Adipose tissue (tissue), 3 donors: ENCODE results near the gene APBB2. TPM values are rescaled to one million over a fixed set of nuclear protein-coding genes. Genes with fewer than 3 reads are reported as not detected.

Experiments
- H3K27ac ChIP-seq: one replicate; pipeline ENCODE4 v1.5.1; 2013; ENCODE audit warnings: low read depth, low read length
- WGBS, 3 donors: extraction: QIAGEN DNeasy Blood & Tissue Kit; methylation state at CpG; one replicate each; pipeline ENCODE4 v1.1.7; 2013; 5-methylcytosine and 5-hydroxymethylcytosine counted together
- polyA plus RNA-seq, 3 donors: library from polyadenylated mRNA; stranded (reverse); fragments of 200-250 nt; gene quantifications; one replicate each; pipeline ENCODE4 v1.2.3, GENCODE V29; 2013
- donor health status: healthy with polysubstance abuse.
- donor health status: Bipolar disorder and iron deficiency.
- donor health status: healthy.

The APBB2 gene
- polyA plus RNA-seq, 3 donors, result 6.1 to 36.6 (median 27.3) TPM

DNA sequence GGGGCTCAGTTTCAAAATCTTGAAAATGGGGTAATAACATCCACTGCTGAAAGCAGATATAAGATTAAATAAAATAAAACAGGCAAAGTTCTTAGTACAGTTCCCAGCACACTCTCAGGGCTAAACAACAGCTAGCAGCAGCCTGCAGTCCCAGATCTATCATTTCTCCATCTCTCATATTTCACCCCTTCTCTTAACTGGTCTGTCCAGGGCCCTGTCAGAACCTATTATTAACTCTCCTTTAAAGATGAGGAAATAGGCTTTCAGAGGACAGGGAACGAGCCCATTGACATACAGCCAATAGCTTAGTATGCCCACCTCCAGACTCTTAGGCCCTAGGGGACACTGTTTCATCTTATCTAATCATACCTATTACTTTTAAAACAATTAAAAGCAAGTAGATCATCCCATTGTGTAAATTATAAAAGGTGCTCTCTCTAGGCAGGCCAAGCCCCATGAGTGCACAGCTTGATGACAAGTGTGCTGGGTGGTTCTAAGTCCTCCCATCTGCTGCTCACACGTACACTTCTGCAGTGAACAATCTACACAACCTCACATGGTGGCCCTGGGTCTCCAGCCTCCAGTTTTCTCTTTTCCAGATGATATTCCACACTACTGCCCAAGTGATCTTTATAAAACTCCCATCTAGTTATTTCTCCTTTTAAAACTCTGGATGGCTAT lies 119.0 kb downstream of the APBB2 start:
- 83 to 84% (median 84%) methylated on average over 2 of the region's 2 CpGs for WGBS, 3 donors
- no peak overlapping the region for H3K27ac ChIP-seq

DNA sequence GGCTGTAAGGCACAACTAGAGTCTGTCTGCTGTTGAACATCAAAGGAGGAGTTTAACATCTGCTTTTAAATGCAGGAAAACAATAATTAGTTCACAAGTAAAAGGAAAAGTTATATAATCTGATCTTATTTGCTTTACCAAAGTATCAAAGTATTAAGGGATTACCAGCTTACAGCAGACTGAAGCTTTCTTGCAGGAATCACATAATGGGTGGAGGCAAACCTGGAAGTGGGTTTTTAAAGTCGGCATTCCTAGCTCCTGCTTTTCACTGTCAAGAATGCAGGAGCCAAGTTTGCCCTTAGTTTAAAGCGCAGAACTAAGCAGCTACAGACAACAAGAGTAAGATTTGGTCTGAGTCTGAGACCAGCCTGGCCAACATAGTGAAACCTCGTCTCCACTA lies 122.2 kb downstream of the APBB2 start:
- 81 to 83% (median 83%) methylated on average over 3 of the region's 3 CpGs for WGBS, 3 donors
- H3K27ac ChIP-seq, result no peak overlapping the region

DNA sequence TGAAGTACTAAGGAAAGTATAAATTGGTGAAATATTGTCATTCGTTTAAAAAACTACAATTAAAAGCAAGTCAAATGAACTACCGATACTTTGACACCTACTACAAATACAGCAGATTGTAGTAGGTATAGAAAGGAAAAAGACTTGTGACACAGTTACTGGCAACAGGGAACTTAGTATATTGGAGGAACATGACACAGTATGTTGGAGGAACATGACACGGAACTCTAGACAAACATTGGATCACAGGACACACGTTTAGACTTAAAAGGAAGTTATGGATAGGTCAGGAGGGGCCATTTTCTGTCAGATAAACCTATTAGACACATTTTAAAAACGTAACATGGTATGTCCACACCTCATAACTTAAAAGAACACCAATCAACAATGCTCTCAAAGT lies 132.5 kb downstream of the APBB2 start:
- 90% methylated on average over 5 of the region's 5 CpGs for WGBS, 3 donors
- no peak overlapping the region for H3K27ac ChIP-seq

DNA sequence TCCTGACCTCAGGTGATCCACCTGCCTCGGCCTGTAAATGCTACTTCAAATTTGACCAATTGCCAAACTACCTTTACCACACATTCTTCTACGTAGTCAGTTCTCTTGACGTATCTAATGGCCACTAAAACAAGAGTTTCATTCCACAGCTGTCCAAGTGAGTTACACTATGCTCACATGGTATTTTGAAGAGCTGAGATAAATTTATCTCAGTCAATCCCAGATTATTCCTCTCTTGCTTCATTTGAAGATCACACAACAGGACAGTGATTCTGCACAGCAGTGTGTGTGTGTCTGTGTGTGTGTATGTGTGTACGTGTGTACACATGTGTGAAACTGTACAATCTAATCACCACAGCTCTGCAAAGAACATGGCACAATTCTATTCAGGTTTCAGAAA lies 133.4 kb downstream of the APBB2 start:
- 86 to 90% (median 88%) methylated on average over 4 of the region's 4 CpGs for WGBS, 3 donors
- no peak overlapping the region for H3K27ac ChIP-seq

DNA sequence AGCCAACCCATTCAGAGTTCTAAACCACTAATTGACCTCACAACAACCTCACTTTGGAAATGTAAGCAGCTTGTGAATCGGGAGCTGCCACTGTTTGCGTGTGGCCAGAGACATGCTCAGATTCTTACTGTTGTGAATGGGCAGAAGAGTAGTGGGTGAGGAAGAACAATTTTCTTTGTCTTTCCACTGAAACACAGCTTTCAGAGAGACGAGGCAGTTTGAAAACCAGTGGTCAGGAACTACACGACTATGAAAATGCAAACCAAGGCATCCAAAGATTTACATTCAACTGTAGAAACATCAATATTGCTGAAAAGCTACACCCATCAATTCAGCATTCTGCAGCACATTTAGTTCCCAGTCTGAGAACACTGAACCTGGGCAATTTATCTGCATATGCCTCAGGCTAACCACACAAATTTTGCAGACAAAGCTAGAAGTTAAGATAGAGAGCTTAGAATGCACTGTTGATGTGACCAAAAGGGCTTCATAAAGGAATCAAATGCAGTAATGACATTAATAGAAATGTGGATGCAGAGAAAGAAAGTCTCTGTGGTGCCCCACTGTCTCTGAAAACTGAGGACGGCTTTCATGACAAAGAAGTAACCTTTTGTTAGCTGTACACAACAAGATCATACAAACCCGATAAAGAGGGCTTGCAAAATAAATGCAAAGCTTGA lies 134.3 kb downstream of the APBB2 start:
- 73 to 90% (median 76%) methylated on average over 6 of the region's 6 CpGs for WGBS, 3 donors
- H3K27ac ChIP-seq, result no peak overlapping the region

DNA sequence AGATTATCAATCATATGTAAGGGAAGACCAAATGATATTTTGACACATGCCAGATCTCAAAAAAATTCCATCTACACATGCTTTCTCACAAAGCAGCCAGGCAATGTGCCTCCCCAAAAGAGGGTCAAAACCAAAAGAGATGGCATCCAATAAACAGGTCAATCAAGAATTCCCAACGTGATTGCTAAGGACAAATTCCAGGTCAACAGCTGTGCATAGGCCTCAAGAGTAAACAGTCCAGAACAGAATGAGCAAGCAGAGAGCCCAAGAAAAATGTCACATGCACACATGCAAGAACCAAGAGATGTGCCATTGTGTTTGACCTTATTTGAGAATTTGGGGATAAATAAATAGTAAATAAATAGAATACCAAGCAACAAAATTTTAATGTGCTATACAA lies 136.7 kb downstream of the APBB2 start:
- 24 to 66% (median 63%) methylated on average over 1 of the region's 1 CpG for WGBS, 3 donors
- H3K27ac ChIP-seq, result no peak overlapping the region

DNA sequence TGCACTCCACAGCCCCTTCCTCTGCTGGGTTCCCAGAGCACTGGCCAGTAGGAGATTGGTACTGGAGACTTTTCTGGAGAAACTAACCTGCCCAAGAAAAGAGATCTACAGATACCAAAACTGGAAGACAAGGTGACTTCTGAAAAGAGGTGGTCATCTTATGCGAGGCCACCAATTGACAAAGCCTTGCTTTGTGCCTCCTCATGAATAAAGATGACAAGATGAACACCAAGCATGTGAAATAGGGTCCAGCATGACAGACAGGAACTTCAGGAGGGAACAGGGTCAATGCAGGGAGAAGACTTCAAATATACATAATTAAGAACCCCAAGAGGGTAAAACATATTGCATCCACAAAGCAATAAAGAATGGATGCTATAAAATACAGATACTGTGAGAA lies 137.9 kb downstream of the APBB2 start:
- WGBS, 3 donors, result 94 to 97% (median 96%) methylated on average over 1 of the region's 1 CpG
- no peak overlapping the region for H3K27ac ChIP-seq

DNA sequence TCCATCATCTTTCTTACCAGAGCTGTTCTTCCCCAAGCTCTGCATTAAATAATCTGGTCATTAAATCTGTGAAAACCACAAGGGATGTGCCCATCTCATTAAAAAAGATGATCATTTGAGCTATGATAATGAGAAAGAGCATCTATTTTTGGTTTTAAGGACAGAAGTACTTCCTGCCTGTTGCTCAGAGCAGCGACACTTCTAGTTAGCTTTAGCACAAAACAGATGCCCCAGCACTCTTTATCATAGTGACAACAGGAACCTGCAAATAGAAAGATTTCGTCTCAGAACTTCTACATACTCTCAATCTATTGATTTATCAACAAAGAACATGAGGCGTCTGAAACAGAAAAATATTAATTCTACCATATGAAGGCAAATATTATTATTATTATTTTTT lies 140.1 kb downstream of the APBB2 start:
- no peak overlapping the region for H3K27ac ChIP-seq
- WGBS, 3 donors, result 84 to 89% (median 86%) methylated on average over 3 of the region's 3 CpGs

DNA sequence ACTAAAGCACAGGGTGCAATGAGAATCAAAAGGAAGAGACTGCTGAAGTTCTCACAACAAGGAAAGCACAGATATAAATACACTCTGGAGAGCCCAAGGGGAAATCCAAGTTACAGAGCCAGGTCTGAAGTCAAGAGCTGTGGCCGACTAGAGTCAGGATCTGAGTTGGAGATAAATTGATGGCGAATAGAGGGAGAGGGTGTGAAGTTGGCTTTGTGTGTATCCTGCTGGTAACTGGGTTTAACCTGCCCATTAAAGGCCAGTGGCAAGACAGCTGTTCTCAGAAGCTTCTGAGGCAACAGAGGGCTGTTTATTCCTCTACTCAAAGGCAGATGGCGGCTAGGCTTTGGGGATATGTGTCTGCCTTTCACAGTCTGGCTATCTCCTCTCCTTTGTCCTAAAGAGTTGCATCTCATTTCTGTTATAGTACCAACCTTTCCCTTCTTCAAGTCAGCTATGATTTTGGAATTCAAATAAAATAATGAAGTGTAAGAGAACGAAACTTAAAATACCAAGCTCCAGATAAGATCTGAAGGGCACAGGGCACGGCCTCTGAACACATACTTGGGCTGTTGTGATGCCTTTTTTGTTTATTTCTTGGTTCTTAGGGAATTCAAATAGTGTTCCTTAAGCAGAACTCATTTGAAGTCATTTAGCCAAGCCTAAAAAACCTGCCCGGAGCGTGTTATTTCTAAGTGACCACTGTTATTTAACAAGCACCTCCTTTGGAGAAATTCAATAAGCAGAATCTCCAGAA lies 142.1 kb downstream of the APBB2 start:
- WGBS, 3 donors, result 79 to 86% (median 81%) methylated on average over 7 of the region's 7 CpGs
- H3K27ac ChIP-seq, result no peak overlapping the region

DNA sequence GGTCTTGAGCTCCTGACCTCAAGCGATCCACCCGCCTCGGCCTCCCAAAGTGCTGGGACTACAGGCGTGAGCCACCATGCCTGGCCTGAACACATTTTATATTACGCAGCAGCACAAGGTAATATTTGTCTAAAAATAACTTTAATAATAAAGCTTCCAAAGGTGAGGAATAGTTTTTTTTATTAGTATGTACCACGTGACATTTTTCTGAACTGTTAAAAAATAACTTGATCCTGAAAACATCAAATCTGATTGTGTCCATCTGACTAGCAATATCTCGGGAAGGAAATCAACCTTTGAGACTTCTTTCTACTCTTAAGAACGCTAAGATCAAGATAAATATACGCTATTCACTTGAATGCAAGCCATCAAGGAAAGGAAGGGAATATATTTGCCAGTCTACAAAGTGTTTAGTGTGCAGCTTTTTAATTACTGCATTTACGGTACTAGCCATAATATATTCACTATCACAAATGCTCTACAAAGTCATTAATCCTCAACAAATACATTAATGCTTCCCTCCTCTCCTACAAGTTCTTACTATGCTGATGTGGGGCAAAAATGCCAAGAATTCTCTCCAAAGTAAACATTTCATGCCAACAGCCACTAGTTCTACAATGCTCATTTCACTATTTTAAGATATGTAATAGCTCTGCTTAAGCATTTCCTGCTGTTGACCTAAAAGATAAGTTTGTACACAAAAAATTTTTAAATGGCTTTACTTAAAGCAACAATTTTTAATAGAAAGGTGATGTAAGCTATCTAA lies 143.6 kb downstream of the APBB2 start:
- 86 to 90% (median 88%) methylated on average over 10 of the region's 10 CpGs for WGBS, 3 donors
- no peak overlapping the region for H3K27ac ChIP-seq

DNA sequence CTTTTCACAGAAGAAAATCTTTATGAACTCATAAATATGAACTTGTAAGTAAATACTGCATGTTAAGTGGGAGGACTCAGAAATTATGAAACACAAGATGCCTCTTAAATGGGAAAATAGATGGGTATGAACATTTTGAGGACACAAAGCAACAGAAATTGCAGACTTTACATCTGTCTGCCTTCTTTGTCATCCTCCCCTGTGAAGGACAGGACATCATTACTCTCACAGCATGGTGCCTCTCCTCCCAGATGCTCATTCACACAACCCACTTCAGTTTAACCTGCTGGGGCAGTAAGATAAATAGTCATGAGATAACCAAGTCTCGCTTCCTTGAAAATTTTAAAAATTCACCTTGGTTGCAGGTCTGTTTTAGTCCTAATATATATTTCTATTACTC lies 144.5 kb downstream of the APBB2 start:
- 95 to 97% (median 96%) methylated on average over 1 of the region's 1 CpG for WGBS, 3 donors
- no peak overlapping the region for H3K27ac ChIP-seq

DNA sequence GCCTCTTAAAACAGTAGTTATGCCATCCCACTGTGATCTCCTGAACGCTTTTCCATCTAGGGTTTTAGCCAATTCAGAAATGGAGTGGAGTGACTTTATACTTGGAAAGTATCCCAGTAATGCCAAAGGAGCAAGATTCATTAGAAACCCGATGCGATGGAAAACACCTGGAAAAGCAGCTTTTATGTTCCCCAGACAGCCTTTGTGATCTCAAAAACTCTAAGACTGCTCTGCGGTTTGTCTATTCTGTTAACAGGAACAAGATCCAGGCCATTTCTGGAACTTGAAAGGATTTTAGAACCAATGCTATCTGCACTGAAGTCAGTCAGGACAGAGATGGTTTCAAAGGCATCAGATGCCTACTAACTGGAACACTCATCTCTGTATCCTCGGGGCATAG lies 145.1 kb downstream of the APBB2 start:
- no peak overlapping the region for H3K27ac ChIP-seq
- WGBS, 3 donors, result 45 to 75% (median 50%) methylated on average over 5 of the region's 5 CpGs

DNA sequence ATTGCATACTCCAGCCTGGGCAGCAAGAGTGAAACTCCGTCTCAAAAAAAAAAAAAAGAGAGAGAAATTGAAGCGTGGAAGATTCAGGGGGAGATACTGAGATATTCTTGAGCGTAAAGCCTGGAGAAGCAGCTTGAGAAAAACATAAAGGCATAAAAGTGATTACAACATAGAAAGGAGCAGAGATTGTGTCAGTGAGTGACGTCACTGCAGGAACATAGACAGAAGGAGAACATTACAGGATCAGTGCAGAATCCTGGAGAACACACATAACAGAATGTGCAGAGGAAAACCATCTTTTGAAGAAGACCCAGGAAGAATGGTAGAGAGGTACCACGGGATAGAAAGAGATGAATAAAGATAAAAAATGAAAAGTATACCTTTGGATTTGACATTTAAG lies 147.0 kb downstream of the APBB2 start:
- 82 to 91% (median 84%) methylated on average over 5 of the region's 5 CpGs for WGBS, 3 donors

DNA sequence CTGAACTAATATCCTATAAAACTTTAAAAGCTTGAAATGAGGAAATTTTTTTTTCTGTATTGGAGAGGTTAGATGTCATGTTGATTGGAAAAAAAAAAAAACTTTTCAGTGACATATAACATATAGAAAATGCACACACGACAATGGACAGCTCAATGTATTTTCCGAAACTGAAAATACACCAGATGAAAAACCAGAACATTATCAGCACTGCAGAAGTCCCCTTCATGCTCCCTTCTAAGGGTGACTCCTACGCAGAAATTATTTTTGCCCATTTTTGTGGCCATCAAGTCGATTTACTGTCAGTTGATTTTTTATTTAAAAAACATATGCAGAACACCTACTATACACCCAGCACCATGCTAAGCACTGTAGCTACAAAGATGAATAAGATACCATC lies 148.3 kb downstream of the APBB2 start:
- WGBS, 3 donors, result 86 to 92% (median 87%) methylated on average over 4 of the region's 4 CpGs

More for the DNA sequence above, 147.0 kb downstream of the APBB2 start:
- no peak overlapping the region for H3K27ac ChIP-seq

DNA sequence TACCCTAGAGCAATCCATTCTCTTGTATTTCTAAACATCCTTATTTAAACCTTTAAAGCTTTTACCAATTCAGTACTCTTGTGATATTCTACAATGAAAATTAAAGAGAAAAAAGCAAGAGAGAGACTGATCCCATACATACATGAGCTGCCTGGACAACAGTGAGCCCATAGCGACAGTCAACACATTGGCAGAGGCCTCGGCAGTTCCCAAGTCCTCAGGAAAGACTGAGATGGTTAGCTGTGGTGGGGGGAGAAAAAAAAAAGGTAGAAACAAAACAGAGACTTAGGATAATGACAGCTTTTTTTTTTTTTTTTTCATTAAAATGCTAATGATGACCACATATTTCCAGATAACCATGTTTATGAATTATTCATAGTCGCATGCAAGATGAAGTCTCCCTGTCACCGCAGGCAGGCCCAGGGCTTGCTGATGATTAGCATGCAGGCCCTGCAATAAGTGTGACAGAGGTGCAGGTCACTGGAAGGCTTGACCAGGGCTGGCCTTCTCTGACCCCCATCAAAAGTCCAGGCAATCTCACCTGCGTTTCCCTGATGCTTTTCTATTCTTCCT lies 148.8 kb downstream of the APBB2 start:
- 83 to 98% (median 93%) methylated on average over 5 of the region's 5 CpGs for WGBS, 3 donors
- no peak overlapping the region for H3K27ac ChIP-seq

More for the DNA sequence above, 148.3 kb downstream of the APBB2 start:
- no peak overlapping the region for H3K27ac ChIP-seq

DNA sequence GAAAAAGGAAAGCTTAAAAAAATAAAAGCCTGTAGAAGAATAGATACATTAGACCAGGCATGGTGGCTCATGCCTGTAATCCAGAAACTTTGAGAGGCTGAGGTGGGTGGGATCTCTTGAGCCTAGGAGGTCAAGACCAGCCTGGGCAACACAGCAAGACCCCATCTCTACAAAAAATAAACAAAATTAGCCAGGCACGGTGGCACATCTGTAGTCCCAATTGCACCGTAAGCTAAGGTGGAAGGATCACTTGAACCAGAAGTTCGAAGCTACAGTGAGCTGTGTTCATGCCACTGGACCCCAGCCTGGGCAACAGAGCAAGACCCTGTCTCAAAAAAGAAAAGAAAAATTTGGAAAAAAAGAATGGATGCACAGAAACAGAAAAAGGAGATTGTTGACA lies 149.4 kb downstream of the APBB2 start:
- H3K27ac ChIP-seq, result no peak overlapping the region
- 75 to 97% (median 92%) methylated on average over 3 of the region's 3 CpGs for WGBS, 3 donors

DNA sequence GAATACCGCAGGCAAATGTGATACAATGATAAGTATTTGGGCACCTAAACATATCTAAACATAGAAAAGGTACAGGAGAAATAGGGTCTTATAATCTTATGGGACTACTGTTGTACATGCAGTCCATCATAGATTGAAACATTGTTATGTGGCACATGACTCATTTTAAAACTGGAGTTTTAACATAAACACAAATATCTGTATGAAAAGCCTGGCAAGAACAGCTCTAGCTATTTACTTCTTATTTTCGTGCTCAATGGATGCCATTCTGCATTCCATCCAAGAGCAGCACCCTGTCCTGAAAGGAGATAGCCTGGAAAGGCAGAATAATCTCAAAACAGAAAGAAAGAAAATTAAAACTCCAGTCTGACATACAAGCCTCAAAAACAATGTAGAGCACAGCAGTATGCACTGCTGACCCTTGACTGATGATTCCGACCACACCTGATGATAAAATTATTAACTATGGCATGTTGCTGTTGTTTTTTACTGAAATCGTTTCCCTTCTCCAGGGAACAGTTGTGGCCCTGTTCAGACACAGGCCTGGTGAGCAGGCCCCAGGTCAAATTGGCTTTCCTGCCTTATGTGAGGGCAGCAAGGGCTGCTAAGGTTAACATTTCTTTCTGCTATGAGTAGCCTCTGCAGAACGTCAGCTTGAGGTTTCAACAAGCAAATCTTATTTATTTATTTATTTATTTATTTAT lies 152.7 kb downstream of the APBB2 start:
- WGBS, 3 donors, result 70 to 81% (median 71%) methylated on average over 5 of the region's 5 CpGs
- no peak overlapping the region for H3K27ac ChIP-seq
